GM21528 (cell line): ENCODE results near the gene PHETA1.

ENCODE experiments used
- ATAC-seq: cut with Tn5 transposase; IDR thresholded peaks from one replicate; pipeline ENCODE4 v1.9.1; 2021; ENCODE audit warnings: mild to moderate bottlenecking, moderate library complexity; ENCODE audit not compliant: unreplicated experiment, low FRiP score

The PHETA1 gene

DNA sequence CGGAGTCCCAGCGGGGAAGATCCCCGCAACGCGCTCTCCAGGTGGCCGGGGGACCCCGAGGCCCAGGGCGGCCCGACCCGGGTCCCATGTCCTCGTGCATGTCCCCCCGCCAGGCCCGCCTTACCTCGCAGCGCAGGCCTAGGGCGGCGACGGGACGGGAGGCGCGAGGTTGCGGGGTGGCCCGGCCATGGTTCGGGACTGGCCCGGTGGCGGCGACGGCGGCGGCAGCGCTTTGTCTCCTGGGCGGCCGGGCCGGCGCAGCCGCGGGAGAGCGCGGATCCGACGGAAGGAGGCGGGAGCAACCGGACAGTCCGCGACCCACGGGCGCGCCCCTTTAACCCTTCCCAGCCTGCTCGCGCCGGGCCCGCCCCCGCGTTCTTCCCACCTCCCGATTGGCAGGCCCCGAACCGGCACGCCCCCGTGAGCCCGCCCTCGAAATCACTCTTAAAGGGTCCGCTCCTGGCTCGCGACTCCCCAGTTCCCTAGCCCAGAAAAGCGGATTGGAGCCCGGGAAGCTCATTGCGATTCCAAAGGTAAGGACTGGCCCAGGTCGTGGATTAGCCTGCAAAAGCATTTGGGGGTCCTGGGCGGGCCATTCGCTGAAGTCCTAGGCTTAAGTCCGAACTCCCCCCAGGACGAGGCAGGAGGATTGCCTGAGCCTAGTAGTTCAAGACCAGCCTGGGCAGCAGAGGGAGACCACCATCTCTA lies at the start of gene PHETA1:
Gene PHETA1 (minus strand): TSS at position 308 of the 708 bp plus-strand sequence. CDS start 5,668 bp downstream, outside the sequence.
- ATAC-seq, result peak; percentile 96

GRCh38 chr12:111418594-111418880 lies 49.6 kb upstream of the PHETA1 start:
- no peak for ATAC-seq

GRCh38 chr12:111417784-111418593 lies 49.1 kb upstream of the PHETA1 start:
- ATAC-seq, result no peak

DNA sequence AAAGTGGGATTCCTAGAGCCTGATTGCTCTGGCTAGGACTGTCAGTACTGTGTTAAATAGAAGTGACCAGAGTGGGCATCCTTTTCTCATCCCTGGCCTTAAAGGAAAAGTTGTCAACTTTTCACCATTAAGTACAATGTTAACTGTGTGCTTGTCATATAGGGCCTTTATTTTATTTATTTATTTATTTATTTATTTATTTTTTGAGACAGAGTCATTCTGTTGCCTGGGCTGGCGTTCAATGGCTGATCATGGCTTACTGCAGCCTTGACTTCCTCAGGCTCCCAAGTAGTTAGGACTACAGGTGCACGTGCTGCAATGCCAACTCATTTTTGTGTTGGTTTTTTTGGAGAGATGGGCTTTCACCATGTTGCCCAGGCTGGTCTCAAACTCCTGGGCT lies 48.4 kb upstream of the PHETA1 start:
- no peak for ATAC-seq

GRCh38 chr12:111414711-111415252 lies 45.9 kb upstream of the PHETA1 start:
- no peak for ATAC-seq

DNA sequence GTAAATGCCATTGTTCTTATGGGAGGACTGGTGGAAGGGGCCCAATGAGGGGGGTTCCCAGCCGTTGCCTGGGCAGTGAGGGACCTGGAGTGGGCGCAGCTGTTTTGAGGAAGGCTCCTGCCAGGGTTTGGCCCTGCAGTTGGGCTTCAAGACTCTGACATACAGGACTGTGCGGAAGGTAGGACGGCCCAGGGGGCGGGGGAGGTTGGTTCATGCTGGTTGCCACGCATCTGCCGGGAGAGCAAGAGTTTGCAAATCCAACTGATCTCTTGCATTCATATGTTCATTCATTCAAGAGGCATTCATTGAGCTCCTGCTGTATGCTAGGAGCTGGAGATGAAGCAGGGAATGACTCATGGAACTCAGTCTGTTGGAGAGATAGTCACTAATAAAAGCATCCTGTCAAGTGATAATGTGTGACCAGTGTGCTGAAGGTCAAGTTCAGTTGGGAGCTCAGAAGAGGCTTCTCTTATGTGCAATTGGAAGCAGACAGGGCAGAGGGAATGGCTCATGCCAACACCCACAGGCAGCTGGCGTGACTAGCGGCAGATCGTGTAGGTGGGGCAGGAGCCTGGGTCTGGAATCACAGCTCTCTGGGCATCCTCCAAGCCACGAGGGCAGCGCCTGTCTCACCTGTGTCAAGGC lies 44.7 kb upstream of the PHETA1 start:
- no peak for ATAC-seq

- ATAC-seq, result no peak
Observed at GRCh38 chr12:111412830-111413441, 44.0 kb upstream of the PHETA1 start.

GRCh38 chr12:111412007-111412829 lies 43.3 kb upstream of the PHETA1 start:
- ATAC-seq, result no peak

- ATAC-seq, result no peak
Observed at GRCh38 chr12:111411185-111411764, 42.4 kb upstream of the PHETA1 start.

DNA sequence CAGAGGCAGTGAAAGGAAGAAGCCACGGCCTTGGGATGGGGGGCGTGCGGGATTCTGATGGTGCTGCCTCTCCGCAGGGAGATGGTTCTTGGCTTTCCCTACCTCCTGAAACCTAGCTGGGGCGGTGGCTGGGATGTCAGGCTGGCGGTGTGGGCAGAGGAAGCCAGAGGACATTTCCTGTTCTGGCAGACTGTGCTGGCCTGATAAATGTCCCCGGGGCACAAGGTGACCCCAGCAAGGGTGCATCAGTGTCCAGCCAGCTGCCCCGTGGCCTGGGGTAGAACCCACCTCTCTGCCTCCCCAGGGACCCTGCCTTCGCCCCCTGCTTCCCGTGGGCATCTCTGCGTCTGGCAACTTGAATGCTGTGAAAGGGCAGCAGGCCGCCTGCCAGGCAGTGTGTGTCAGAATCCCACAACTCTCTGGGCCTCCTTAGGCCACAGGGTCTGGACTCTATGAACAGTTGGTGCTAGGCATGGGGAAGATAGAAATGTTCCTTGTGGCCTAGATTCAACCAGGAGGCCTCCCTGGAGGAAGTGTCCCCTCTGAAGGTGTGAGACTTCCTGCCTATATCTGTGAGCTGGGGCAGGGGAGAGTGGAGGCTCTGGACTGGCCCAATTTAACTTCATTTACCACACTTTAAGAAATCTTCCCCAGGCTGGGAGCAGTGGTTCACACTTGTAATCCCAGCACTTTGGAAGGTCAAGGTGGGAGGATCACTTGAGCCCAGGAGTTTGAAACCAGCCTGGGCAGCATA lies 41.7 kb upstream of the PHETA1 start:
- ATAC-seq, result no peak

GRCh38 chr12:111409780-111410430 lies 41.0 kb upstream of the PHETA1 start:
- ATAC-seq, result no peak

DNA sequence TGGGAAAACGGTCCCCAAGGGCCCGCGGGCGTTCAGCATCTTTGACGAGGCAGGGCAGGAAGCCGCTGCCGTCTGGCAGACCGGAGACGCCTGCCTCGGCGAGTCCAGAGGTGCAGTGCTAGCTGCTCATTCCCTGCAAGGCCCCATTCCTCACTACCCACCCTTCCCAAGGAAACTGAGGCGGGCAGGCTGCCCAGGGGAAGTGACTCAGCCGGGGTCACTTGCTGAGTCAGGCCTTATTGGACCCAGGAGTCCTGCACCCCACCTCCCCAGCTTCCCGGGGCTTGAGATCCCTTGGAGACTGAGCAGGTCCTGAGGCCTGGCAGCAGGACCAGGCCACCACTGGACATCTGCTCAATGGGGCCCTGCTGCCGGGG lies 40.5 kb upstream of the PHETA1 start:
- ATAC-seq, result no peak

DNA sequence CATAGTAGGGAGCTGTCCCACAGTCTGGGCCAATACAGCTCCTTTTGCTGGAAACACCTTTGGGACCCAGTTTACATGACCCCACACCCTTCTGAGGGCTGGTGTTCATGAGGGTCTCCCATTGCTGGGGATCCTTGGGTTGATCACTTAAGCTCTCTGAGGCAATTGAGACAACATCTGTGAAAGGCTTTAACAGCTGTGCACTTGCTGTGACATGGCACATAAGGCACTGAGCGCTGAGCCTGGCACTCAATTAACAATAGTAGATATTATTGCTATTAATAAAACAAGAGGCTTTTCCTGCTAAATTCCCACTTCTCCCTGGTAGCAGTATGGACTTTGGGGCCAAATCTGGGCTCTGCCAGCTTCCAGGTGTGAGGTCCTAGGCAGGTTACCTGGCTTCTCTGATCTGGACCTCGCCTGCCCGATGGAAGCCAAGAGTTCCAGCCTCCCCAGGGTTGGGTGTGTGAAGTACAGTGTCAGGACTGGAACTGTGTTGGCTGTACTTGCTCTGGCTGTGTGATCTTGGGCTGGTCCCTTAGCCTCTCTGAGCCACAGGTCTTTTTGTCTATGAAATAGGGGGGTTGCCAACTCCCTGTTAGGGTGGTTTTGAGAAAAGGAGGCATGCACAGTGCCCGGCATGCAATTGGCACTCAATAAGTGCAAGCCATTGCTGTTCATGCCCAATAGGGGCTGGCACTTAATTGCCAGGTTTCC lies 39.9 kb upstream of the PHETA1 start:
- ATAC-seq, result no peak

GRCh38 chr12:111408116-111408440 lies 39.2 kb upstream of the PHETA1 start:
- ATAC-seq, result no peak

DNA sequence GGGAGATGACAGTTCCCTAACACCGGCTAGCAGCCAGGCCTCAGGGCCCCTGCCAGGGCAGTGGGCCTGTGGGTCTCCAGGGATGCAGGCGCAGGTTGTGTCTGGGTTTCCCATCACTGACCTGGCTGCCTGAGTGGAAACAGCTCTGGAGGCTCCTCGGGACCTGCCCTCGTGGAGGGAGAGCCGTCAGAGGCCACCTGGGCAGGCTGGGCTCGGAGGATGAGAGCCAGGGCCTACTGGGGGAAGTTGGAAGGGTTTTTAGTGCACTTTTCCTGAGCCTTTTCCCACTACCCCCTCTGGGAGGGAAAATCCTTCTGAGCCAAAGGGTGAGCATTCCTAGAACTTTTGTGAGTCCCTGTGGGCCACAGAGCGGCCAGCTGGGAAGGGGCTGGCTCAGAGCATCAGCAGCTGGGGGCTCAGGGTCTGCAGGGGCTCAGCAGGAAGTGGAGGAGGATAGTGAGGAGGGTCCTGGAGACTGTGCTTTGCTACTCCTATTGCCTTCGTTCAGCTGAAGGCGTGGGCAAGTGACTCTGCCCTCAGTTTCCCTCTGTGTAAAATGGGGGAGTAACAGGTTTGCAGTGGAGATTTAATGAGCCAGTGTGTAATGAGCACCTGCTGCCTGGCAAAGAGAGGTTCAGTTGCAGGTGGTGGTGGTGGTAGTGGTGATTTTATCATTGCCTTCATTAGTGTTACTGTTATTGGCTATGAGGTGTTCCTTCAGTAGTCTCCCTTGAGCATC lies 38.7 kb upstream of the PHETA1 start:
- no peak for ATAC-seq

DNA sequence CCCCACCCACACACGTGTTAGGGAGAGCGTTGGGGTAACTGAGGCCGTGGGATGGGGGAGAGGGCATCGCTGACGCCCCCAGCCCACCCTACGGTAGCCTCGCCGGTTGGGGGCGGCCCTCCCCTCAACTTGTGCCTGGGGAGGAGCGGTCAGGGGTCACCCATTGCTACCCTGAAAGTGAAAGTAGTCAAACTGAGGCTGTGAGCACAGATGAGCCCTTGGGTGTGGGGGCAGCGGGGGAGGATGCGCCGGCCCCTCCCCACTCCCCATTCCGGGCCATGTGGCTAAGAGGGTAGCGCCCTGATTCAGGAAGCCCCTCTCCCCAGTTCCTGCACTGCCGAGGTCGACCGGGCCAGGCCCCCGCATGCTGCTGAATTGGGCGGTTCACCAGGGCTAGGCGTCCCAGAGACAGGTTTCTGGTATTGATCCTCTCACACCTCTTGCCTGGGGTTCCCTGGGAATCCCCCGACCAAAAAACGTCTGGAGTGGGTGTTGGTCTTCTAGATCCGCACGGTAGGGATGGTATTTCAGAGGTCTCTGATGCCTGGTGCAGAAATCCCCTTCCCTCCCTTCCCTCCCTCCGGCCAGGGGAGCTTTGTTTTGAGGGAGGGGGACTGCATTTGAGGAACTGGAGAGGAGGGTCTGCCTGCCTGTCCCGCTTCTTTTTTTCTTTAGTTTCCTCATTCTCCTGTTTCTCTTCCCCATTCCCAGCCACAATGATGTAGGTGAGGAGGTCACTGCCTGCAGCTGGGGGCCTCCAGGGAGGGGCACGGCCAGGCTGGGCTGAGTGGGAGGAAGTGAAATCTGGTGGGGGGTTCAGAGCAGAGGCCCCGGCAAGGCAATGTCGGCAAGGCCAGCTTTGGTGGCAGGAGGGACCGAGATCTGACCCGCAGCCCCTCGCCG lies 37.8 kb upstream of the PHETA1 start:
- ATAC-seq, result no peak
